DND-41 (cell line): ENCODE results near the gene FUT7.

Experiments
- EZH2 ChIP-seq: IDR thresholded peaks from 3 replicates; pipeline ENCODE4 v1.6.1; 2012; ENCODE audit warnings: borderline replicate concordance, low read depth, mild to moderate bottlenecking, moderate library complexity, low read length, inconsistent platforms; ENCODE audit not compliant: severe bottlenecking
- TF ChIP-seq, protein P1 (sequence below): IDR thresholded peaks from 2 replicates; pipeline ENCODE4 v1.5.1; 2012; ENCODE audit warnings: borderline replicate concordance, low read length, moderate library complexity, mild to moderate bottlenecking; ENCODE audit not compliant: poor library complexity, severe bottlenecking; ENCODE audit errors: extremely low read depth

DNA sequence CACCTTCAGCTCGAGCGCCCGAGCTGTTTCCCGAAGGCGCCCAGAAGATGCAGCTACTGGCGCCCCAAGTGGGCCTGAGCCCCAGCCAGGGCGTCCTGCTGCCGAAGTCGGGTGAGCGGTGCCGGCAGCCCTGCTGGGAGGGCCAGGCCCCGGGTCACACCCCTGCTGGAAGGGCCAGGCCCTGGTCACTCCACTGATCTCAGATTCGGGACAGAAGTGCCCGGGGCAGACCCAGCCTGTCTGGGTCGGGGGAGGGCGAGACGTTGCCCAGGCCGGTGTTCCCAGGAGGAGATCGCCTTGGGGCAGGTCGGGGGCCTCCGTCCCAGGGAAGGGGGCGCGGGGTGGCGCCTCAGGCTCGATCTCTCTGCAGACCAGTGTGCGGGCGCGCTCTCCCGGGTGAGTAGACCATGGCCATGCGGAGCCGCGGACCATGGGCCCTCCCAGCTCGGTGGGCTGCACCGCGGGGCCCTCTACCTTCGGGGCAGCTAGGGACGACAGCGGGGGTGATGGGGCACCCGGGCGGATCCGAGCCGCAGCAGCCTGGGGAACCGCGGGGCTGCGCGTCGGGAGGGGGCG lies 46.8 kb downstream of the FUT7 start:
- TF ChIP-seq, protein P1, sequence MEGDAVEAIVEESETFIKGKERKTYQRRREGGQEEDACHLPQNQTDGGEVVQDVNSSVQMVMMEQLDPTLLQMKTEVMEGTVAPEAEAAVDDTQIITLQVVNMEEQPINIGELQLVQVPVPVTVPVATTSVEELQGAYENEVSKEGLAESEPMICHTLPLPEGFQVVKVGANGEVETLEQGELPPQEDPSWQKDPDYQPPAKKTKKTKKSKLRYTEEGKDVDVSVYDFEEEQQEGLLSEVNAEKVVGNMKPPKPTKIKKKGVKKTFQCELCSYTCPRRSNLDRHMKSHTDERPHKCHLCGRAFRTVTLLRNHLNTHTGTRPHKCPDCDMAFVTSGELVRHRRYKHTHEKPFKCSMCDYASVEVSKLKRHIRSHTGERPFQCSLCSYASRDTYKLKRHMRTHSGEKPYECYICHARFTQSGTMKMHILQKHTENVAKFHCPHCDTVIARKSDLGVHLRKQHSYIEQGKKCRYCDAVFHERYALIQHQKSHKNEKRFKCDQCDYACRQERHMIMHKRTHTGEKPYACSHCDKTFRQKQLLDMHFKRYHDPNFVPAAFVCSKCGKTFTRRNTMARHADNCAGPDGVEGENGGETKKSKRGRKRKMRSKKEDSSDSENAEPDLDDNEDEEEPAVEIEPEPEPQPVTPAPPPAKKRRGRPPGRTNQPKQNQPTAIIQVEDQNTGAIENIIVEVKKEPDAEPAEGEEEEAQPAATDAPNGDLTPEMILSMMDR, result no peak
- no peak for TF ChIP-seq EZH2
